Epidermal melanocyte (primary cell): ENCODE measurements around the gene ZNF3.

ENCODE experiments used
- DNase-seq: peaks from one replicate; pipeline ENCODE4 v3.0.0; 2011; ENCODE audit warnings: low spot score; ENCODE audit not compliant: insufficient read length

ZNF3 gene

DNA sequence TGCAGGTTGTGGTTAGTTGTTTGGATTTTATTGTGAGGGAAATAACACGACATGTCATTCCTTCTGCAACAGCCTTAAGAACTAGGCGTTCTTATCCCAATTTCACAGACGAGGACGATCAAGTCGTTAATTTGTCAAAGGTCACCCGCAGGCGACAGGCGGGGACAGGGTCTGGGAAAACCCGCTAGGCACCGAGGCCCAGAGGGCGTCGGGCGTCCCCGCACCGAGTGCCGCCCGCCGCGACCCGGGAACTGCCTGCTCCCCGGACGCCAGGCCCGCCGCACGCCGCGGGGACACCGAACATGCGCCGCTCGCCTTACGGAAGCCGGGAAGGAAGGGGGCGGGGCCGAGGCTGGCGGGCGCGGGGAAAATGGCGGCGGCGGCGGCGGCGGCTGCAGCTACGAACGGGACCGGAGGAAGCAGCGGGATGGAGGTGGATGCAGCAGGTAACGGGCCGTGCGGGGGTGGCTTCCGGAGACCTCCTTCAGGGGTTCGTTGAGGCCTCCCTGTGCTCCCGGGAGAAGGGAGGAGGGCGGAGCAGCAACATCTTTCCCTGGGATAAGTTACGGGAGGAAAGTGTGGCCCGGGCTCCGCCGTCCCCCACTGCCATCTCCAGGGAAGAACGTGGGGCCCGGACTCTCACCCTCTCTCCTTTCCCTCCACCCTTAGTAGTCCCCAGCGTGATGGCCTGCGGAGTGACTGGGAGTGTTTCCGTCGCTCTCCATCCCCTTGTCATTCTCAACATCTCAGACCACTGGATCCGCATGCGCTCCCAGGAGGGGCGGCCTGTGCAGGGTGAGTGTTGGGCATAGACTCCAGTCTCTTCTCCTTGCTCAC, 7.3 kb upstream of the ZNF3 start, which contains the start of gene COPS6:
Gene COPS6 (plus strand): TSS at position 349 of the 837 bp plus-strand sequence. CDS start 22 bp downstream, at position 371.
- peak; percentile 73 for DNase-seq

DNA sequence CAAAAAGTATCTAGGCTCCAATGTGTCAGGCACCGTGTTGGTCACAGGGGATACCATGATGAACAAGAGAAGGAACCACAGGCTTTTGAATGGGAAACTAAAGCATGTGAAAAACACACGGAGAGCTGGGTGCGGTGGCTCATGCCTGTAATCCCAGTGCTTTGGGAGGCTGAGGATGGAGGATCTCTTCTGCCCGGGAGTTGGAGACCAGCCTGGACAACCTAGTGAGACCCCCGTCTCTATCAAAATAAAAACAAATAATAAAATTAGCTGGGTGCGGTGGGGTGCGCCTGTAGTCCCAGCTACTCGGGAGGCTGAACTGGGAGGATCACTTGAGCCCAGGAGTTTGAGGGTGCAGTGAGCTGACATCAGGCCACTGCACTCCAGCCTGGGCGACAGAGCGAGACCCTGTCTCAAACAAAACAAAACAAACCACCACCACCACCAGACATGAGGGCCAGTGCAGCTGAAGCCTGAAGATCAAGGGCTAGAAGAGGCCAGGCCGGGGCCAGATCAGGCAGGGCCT, 6.6 kb upstream of the ZNF3 start:
- no peak for DNase-seq

DNA sequence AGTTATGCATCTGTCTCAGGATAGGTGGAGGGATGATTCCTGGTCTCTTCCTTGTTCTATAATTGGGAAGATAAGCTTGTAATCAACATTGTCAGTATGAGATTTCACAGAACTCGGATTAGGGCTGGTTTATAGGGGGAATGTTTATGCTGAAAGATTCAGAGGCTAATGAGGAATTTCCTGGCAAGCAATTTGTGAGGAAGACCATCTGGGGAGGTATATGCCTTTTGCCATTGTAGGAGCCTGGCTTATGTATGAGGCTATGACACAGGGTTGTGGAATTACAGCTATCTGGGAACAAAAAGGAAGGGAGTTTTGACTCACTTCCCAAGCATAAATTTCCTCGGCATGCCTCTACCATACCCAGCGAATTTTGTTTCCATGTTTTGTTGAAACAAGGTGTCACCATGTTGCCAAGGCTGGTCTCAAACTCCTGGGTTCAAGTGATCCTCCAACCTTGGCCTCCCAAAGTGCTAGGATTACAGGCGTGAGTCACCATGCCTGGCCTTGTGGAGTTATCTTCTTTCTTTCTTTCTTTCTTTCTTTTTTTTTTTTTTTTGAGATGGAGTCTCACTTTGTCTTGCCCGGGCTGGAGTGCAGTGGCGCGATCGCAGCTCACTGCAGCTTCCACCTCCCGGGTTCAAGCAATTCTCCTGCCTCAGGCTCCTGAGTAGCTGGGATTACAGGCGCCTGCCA, 5.7 kb upstream of the ZNF3 start:
- DNase-seq = peak; percentile 37

DNA sequence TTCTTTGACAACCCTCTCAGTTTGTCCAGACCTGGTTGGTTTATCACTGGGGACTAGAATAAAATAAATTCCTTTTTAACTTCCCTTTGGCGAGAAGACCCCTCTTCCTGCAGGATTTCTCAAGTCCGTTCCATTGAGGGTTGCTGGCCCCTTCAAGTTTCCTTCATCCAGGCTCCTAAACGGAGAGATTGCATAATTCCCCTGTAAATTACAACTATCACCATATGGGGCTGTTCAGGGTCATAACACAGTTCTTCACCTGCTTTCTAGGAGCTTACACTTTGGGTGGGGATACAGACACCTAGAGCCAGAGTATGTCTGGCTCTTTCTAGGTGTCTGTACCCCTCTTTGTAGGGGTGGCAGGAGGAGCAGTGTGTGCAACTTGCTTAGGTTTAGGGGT, 4.0 kb upstream of the ZNF3 start:
- no peak for DNase-seq

DNA sequence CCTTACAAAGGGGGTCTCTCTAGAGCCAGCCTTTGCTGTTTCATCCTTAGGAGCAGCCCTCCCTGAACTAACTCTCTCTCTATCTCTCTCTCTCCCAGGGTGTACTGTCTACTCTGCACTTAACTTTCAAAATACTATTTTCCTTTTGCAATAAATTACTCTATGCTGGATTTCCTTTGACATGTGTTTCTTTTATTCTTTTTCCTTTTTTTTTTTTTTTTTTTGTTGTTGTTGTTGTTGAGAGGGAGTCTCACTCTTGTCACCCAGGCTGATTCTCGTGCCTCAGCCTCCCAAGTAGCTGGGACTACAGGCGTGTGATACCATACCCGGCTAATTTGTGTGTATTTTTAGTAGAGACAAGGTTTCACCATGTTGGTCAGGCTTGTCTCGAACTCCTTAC, 1.5 kb upstream of the ZNF3 start:
- DNase-seq = no peak

DNA sequence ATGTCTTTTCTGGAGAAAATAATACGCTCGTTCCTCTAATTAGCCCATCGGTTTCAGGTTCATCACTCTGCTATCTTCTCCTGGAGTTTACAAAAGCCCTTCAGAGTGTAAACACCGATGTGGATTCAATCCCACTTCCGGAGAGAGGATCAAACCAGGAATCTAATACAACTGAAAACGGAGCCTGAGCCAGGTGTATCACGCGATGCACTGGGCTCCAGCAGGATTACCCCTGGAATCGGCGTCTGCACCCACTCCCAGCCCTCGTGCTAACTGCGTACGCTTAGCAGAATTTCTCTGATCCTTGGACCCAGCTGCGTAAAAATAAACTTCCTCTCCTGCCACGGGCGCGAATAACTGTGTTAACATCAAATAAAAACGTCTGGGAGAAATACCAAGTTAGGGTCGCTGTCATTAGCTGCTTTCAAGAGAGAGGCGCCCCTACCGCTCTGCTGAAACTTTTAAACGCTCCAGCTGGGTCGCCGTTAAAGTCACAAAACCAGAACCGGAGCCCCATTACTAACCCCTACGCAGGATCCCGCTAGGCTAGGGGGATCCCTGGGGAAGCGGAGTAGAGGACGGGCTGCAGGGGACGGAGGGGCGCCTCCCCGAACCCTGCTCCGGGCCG, 502 bp downstream of the ZNF3 start:
- no peak for DNase-seq

DNA sequence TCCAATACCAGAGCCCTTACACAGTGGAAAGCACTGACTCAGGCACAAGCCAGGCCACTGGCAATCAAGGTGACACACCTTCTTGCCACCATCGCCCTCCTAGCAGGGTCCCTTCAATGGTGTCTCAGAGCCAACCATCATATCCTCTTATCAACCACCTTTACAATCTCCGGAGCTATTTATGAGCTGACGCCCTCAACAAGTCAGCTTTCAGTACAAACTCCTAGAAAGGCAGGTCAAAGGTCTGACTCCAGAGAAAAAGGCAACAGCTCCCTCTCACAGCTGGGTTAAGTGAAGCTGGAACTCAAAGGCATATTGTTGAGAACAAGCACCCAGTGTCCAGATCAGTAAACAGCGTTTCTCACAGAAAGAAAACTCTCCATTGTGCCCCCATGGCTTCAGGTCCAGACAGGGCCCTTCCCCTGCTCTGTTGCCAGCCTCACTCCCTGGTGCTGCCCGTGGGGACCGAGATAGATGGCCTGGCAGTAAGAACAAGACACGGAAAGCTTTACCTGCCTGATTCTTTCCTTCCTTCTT, 2.4 kb downstream of the ZNF3 start:
- DNase-seq = peak; percentile 57

DNA sequence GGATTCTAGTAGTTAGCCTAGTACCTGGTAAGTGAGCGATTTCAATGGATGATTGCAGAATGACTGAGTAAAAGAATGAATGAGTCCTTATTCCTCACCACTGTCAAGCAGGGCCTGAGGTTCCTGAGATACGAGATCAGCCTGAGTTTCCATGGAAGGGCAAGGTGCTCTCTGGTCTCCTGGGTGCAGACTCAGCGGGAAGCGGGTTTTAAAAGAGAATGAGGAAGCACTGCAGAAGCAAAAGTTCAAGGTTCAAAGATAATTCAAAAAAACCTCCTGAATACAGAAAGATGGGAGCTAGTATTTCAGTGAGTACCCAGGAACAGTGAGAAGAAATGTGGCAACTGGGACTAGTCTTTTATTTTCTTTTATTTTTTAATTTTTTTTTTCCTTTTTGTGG, 4.3 kb downstream of the ZNF3 start:
- DNase-seq = no peak

DNA sequence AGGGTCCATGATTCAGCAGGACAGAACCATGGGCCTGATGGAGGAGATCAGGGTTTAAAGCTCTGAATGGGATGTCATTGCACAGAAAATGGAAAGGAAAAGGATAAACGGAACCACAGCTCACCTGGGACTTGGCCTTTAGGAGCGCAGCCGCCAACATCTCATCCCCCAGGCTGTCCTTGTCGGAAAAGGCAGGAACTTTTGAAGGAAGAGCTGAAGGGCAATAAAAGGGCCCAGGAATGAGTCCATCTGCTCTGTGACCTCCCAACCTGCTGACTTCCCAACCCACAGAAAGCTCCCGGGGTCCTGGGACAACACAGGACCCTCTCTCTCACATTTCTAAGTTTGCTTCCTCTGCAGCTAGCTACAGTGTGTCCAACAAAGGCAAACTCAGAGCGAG, 6.1 kb downstream of the ZNF3 start:
- DNase-seq = no peak

DNA sequence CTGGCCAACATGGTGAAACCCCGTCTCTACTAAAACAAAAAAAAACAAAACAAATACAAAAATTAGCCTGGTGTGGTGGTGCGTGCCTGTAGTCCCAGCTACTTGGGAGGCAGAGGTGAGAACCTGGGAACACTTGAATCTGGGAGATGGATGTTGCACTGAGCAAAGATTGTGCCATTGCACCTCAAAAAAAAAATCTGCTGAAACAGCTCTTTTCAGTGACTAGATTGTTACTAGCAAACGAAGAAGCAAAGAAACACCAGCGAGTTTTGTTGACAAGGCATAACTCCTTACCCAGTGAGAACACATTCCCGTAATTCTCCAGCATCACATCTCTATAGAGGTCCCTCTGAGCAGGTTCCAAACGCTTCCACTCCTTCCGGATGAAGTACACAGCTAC, 6.7 kb downstream of the ZNF3 start:
- DNase-seq = no peak

DNA sequence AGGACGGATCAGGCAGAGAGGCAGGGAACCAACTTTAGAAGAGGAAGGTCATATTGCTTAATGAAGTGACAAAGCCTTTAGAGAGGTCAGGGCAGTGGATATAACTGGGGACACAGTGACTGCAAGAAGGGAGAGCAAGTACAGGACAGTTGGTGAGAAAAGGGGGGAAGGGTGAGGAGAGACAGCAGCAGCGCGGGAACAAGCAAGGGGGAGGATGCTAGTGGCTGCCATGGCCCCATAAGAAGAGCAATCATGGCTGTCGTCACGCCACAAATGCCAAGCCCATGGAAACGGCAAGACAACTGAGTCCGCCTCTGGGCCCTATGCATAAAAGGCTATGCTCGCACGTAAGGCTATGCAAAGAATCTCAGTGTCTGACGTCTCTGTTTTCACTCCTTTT, 9.1 kb downstream of the ZNF3 start:
- DNase-seq = no peak

DNA sequence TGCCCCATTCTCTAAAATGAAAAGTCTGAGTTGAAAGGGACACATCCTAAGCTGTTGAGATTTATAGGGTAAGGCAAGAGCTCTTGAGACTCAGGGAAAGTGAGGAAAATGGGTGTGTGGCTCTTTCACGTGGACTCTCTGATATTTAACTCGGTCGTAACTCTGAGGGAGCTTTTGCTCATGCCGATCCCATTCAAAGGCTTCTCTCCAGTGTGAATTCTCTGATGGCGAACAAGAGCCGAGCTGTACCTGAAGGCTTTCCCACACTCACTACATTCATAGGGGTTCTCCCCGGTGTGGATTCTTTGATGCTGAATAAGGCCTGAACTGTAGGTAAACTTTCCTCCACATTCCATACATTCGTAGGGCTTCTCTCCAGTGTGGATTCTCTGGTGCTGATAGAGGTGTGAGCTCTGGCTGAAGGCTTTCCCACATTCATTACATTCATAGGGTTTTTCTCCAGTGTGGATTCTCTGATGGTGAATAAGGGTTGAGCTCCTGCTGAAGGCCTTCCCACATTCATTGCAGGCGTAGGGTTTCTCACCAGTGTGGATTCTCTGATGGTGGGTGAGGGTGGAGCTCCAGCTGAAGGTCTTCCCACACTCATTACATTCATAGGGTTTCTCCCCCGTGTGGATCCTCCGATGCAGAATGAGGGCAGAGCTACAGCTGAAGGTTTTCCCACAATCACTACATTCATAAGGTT, 10.4 kb downstream of the ZNF3 start:
- DNase-seq = no peak

DNA sequence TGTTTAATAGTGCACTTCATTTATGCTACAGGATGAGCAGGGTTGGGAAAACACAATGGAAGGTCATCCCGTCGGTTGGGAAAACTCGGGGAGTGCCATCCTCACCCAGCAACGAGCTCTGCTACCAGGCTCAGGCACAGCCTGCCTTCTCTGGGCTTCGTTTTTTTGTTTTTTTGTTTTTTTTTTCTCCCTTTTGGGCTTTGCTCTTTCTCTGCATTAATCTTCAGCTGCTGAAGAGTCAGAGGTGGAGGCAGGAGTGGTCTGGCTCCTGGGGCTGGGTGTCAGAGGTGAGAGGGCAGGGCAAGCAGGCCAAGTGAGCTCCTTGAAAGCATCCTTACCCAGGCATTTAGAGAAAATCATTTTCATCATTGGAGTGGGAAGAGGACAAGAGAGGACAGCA, 11.5 kb downstream of the ZNF3 start:
- no peak for DNase-seq

DNA sequence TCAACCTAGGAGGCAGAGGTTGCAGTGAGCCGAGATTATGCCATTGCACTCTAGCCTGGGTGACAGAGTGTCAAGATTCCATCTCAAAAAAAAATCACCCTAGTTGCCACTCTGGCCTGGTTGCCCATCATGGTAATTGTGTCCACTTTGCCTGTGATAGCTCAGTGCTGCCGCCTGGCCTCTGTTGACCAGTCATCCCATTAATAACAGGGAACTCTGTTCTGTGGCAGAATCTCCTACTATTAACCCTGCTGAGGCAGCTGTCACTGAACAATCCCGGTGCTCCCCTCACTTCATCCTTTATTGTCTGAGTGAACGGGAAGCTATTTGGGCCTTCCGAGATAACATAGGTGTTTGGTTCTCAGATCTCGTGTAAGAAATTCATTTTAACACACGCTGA, 14.6 kb downstream of the ZNF3 start:
- DNase-seq = no peak

DNA sequence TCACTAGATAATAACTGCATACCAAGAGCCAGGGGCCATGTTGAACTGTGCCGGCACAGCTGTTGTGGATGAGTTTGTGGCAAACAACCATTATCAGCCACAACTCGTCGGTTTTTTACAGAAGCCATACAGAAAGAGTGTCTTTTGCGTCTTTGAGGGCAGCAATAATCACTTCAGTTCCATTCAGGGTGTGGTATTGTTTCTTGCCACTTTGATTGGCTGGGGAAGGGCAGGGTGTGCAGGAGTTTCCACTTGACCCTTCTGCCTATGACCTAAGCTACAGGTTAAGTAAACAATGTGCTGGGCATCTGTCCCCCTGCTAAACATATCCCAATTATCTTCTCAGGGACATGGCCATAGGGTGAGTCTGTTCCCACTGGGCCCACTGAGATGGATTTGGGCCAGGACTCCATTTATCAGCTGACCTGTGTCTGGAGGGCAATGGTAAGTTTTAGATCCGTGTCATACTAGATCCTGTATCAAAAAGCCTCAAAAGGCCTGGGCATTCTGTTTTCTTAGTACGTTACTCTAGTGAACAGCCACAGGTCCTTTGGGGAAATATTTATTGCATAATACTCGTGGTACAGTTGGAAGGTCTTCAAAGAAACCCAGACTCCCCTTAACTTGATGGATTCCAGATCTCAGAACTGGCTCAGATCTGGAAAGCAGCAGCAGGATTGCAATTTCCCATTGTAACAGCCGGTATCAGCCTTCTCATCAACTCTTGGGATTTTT, 15.9 kb downstream of the ZNF3 start:
- DNase-seq = no peak

DNA sequence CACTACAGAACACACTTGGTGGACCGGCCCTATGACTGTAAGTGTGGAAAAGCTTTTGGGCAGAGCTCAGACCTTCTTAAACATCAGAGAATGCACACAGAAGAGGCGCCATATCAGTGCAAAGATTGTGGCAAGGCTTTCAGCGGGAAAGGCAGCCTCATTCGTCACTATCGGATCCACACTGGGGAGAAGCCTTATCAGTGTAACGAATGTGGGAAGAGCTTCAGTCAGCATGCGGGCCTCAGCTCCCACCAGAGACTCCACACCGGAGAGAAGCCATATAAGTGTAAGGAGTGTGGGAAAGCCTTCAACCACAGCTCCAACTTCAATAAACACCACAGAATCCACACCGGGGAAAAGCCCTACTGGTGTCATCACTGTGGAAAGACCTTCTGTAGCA, 17.4 kb downstream of the ZNF3 start:
- DNase-seq = no peak

DNA sequence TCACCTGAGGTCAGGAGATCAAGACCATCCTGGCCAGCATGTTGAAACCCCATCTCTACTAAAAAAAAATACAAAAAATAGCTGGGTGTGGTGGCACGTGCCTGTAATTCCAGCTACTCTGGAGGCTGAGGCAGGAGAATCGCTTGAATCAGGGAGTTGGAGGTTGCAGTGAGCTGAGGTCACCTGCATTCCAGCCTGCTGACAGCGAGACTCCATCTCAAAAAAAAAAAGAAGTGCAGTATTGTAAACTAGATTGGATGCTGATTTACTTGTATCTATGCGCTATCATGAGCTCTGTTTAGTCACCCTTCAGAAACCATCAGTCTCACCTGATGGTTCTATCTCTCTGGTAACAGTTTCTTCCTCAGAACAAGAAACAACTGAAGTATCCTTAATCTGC, 18.1 kb downstream of the ZNF3 start:
- no peak for DNase-seq

DNA sequence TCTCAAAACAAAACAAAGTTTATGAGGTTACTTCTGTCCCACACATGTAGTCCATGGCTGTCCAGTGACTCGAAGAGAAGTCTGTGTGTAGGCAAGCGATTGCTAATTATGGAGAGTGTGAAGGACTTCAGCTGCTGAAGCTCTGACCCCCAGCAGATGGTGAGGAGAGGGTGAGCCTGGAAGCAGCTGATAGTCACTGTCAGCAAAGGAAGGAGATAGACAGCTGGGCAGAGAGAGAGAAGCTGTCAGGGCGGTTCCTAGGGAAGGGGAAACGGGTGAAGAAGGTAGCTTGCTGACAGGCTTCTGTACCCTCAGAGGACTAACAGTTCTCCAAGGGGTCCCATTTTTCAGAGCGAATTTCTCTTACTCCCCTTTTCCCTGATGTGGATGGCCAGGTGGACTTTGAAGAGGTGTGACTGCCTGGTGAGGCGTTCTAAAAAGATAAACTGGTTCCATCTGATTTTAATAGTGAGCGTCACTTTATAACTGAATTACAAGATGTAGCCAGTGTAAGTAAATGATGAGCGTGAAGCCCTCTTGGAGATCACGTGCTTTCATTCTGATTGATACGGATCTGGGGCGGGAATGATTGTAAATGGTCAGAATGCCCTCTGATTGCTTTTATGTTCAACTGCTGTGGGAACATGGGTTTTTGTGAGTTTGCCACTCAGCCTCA, 19.9 kb downstream of the ZNF3 start:
- DNase-seq = no peak

DNA sequence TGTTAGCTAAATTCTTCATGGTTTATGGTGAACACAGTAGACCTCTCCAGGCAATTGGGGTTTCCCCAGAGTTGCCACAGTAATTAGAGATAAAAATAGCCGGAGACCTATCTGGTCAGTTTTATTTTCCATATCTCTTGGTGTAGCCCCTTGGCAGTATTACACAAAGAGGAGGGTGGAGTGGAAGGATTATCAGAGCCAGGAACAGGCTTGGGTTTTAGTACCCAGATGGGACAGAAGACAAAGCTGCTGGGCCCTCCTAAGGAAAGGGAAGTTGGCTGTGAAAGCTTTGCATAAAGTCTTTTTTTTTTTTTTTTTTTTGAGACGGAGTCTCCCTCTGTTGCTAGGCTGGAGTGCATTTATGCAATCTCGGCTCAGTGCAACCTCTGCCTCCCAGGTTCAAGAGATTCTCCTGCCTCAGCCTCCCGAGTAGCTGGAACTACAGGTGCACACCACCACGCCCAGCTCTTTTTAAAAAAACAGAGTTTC, 22.2 kb downstream of the ZNF3 start:
- DNase-seq = no peak

DNA sequence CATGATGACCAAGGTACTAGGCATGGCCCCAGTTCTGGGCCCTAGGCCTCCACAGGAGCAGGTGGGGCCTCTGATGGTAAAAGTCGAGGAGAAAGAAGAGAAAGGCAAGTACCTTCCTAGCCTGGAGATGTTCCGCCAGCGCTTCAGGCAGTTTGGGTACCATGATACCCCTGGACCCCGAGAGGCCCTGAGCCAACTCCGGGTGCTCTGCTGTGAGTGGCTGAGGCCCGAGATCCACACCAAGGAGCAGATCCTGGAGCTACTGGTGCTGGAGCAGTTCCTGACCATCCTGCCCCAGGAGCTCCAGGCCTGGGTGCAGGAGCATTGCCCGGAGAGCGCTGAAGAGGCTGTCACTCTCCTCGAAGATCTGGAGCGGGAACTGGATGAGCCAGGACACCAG, 24.5 kb downstream of the ZNF3 start:
- DNase-seq = no peak
